AG04450 (cell line): Measurements from ENCODE around the gene PIK3R5. TPM values are rescaled to one million over a fixed set of nuclear protein-coding genes. Genes with fewer than 3 reads are reported as not detected.

Source experiments
- CTCF ChIA-PET: fragments of 300-600, 350-600 bp; formaldehyde crosslinking; extraction: SDS; loops from one replicate; lab custom pipeline; 2022; ENCODE audit warnings: antibody characterized with exemption, inconsistent platforms; lab: Charles Lee
- POLR2A ChIA-PET: fragments of 350-600 bp; formaldehyde crosslinking; extraction: SDS; loops from one replicate; lab custom pipeline; 2021; ENCODE audit warnings: antibody characterized with exemption, inconsistent platforms; lab: Yijun Ruan, JAX
- DNase-seq: peaks from one replicate; pipeline ENCODE4 v3.0.0-alpha.2; 2011; ENCODE audit warnings: low read depth, low spot score
- H3K27ac ChIP-seq: one replicate; pipeline ENCODE4 v1.5.1; 2012; ENCODE audit warnings: low read depth, low read length, control low read depth
- H3K27me3 ChIP-seq: one replicate; pipeline ENCODE4 v1.6.0; 2012; ENCODE audit warnings: low read length; ENCODE audit not compliant: control insufficient read depth, insufficient read depth
- H3K4me3 ChIP-seq: 2 replicates; pipeline ENCODE4 v1.5.1; 2011; ENCODE audit warnings: mild to moderate bottlenecking, low read depth, low read length, control low read depth
- H3K9me3 ChIP-seq: 2 replicates; pipeline ENCODE4 v1.5.1; 2012; ENCODE audit warnings: low read length; ENCODE audit not compliant: control insufficient read depth, insufficient read depth
- CTCF ChIP-seq: IDR thresholded peaks from 2 replicates; pipeline ENCODE4 v1.5.1; 2011; ENCODE audit warnings: low read depth, low read length, control low read depth, inconsistent platforms
- polyA plus RNA-seq: library from polyadenylated mRNA; depleted of rRNA; stranded (reverse); fragments of >200 nt; gene quantifications from 2 replicates; pipeline ENCODE4 v1.2.3, GENCODE V29; 2011

The PIK3R5 gene
- polyA plus RNA-seq, 1 experiment: not detected

GRCh38 chr17:8880466-8880865, 85.0 kb downstream of the PIK3R5 start:
- TF ChIP-seq CTCF: no peak
- POLR2A ChIA-PET: no interaction called here
- no peaks in the 10 kb centered on the region for H3K27me3 ChIP-seq
- no peak for DNase-seq
- H3K27ac ChIP-seq: no peak overlapping the region
- H3K9me3 ChIP-seq: peaks cover 8% of the 10 kb centered on the region
- no peak overlapping the region for H3K4me3 ChIP-seq
- CTCF ChIA-PET: interaction anchor here (1.0 kb wide), 1 partner anchor 14 kb away, joined by 3 read pairs; no protein-coding TSS in a partner anchor

GRCh38 chr17:8879410-8879809, 86.1 kb downstream of the PIK3R5 start:
- TF ChIP-seq CTCF: no peak
- Histone ChIP-seq H3K4me3 (no peak overlapping the region), H3K27ac (peak overlapping the region; percentile 11), H3K27me3 (no peaks in the 10 kb centered on the region), H3K9me3 (no peaks in the 10 kb centered on the region)
- ChIA-PET POLR2A (no interaction called here), CTCF (interaction anchor here (1.0 to 1.3 kb wide), 2 partner anchors 15 to 16 kb away, joined by 3 to 4 read pairs; no protein-coding TSS in a partner anchor)
- no peak for DNase-seq

- ChIA-PET POLR2A (no interaction called here), CTCF (interaction anchor here (1.3 kb wide), 1 partner anchor 17 kb away, joined by 4 read pairs; no protein-coding TSS in a partner anchor)
- peaks cover 3% of the 10 kb centered on the region for H3K27me3 ChIP-seq
- no peak for TF ChIP-seq CTCF
- H3K4me3 ChIP-seq: no peak overlapping the region
- H3K9me3 ChIP-seq: no peaks in the 10 kb centered on the region
- no peak for DNase-seq
- H3K27ac ChIP-seq: no peak overlapping the region
These were observed 87.5 kb downstream of the PIK3R5 start for GRCh38 chr17:8877984-8878383.

- H3K27me3 ChIP-seq: peaks cover 4% of the 10 kb centered on the region
- H3K4me3 ChIP-seq: no peak overlapping the region
- CTCF ChIA-PET: no interaction called here
- POLR2A ChIA-PET: no interaction called here
- H3K27ac ChIP-seq: no peak overlapping the region
- DNase-seq: no peak
- H3K9me3 ChIP-seq: no peaks in the 10 kb centered on the region; the same call in 1 of the 2 replicates
- TF ChIP-seq CTCF: no peak
These were observed 89.5 kb downstream of the PIK3R5 start for GRCh38 chr17:8875957-8876356.

- no peak for DNase-seq
- no peaks in the 10 kb centered on the region; the same call in 1 of the 2 replicates for H3K9me3 ChIP-seq
- no peak for TF ChIP-seq CTCF
- H3K27me3 ChIP-seq: peaks cover 5% of the 10 kb centered on the region
- ChIA-PET POLR2A (no interaction called here), CTCF (no interaction called here)
- H3K27ac ChIP-seq: no peak overlapping the region
- no peak overlapping the region for H3K4me3 ChIP-seq
These were observed 90.1 kb downstream of the PIK3R5 start for GRCh38 chr17:8875436-8875835.
